Cardiac muscle cell (in vitro differentiated cells and primary cell): Measurements from ENCODE around the gene COG4. TPM values are rescaled to one million over a fixed set of nuclear protein-coding genes. Genes with fewer than 3 reads are reported as not detected.

Experiments
- DNase-seq, 2 donors: peaks; one replicate each; pipeline versions ENCODE4 v3.0.0 to v3.0.0-alpha.2; 2010 to 2017; ENCODE audit warnings: low read depth in 1 of 2, low spot score in 1 of 2
- H3K27ac ChIP-seq: fragments of 200-600 bp; sonication (generic); 2 replicates; pipeline ENCODE4 v1.5.1; 2016
- H3K27me3 ChIP-seq: fragments of 200-600 bp; sonication (generic); 2 replicates; pipeline ENCODE4 v1.6.0; 2016; ENCODE audit warnings: control low read depth
- H3K36me3 ChIP-seq: fragments of 200-600 bp; sonication (generic); 2 replicates; pipeline ENCODE4 v1.5.1; 2016; ENCODE audit warnings: control low read depth
- H3K4me1 ChIP-seq: fragments of 200-600 bp; sonication (generic); 2 replicates; pipeline ENCODE4 v1.8.1; 2017; ENCODE audit warnings: low read depth, mild to moderate bottlenecking, mixed run types
- H3K4me3 ChIP-seq: fragments of 200-600 bp; sonication (generic); 2 replicates; pipeline ENCODE4 v1.5.1; 2016; ENCODE audit warnings: mild to moderate bottlenecking
- H3K9me3 ChIP-seq: fragments of 200-600 bp; sonication (generic); 2 replicates; pipeline ENCODE4 v1.5.1; 2017; ENCODE audit warnings: low read depth, mild to moderate bottlenecking, control low read depth
- CTCF ChIP-seq: IDR thresholded peaks from 2 replicates; pipeline ENCODE4 v1.5.1; 2012; ENCODE audit warnings: low read depth, mild to moderate bottlenecking, low read length
- polyA plus RNA-seq: library from polyadenylated mRNA; unstranded; fragments of >200 nt; fragmentation: Nextera tagmentation; extraction: Ambion mirVana; gene quantifications from 2 replicates; pipeline ENCODE4 v1.2.1, GENCODE V29; 2016
- total RNA-seq: library from RNA; depleted of rRNA; stranded (reverse); fragments of >200 nt; gene quantifications from 2 replicates; pipeline ENCODE4 v1.2.3, GENCODE V29; 2016

The COG4 gene
- total and polyA plus RNA-seq, 2 experiments from 2014 or later, result 67.6 to 77.3 TPM

GRCh38 chr16:70556063-70556462, 32.7 kb upstream of the COG4 start:
- Histone ChIP-seq H3K27me3 (no peaks in the 10 kb centered on the region), H3K36me3 (peaks cover 80% of the 10 kb centered on the region)
- no peak for TF ChIP-seq CTCF

GRCh38 chr16:70553645-70554044, 30.3 kb upstream of the COG4 start:
- peak in 1 of 2 donors; percentile 75 for DNase-seq
- peaks cover 6% of the 10 kb centered on the region for H3K4me1 ChIP-seq
- no peaks in the 10 kb centered on the region for H3K27me3 ChIP-seq
- H3K27ac ChIP-seq, result no peak overlapping the region
- H3K4me3 ChIP-seq, result no peak overlapping the region
- TF ChIP-seq CTCF, result no peak
- H3K9me3 ChIP-seq, result no peaks in the 10 kb centered on the region
- H3K36me3 ChIP-seq, result peaks cover 77% of the 10 kb centered on the region

More at GRCh38 chr16:70556063-70556462, 32.7 kb upstream of the COG4 start:
- H3K9me3 ChIP-seq, result no peaks in the 10 kb centered on the region
- no peaks in the 10 kb centered on the region for H3K4me1 ChIP-seq
- H3K4me3 ChIP-seq, result no peak overlapping the region
- no peak for DNase-seq
- no peak overlapping the region for H3K27ac ChIP-seq

GRCh38 chr16:70552675-70553074, 29.3 kb upstream of the COG4 start:
- no peaks in the 10 kb centered on the region for H3K27me3 ChIP-seq
- no peak for DNase-seq
- H3K4me1 ChIP-seq, result peaks cover 6% of the 10 kb centered on the region
- H3K36me3 ChIP-seq, result peaks cover 77% of the 10 kb centered on the region
- H3K4me3 ChIP-seq, result no peak overlapping the region
- no peak for TF ChIP-seq CTCF
- H3K9me3 ChIP-seq, result no peaks in the 10 kb centered on the region
- no peak overlapping the region for H3K27ac ChIP-seq

- no peak overlapping the region for H3K27ac ChIP-seq
- no peak for TF ChIP-seq CTCF
- H3K4me1 ChIP-seq, result peaks cover 6% of the 10 kb centered on the region
- H3K27me3 ChIP-seq, result no peaks in the 10 kb centered on the region
- peaks cover 76% of the 10 kb centered on the region for H3K36me3 ChIP-seq
- H3K4me3 ChIP-seq, result no peak overlapping the region
- no peak for DNase-seq
- no peaks in the 10 kb centered on the region for H3K9me3 ChIP-seq
Measured at GRCh38 chr16:70551788-70552187, 28.4 kb upstream of the COG4 start.

GRCh38 chr16:70550082-70550481, 26.7 kb upstream of the COG4 start:
- H3K27me3 ChIP-seq, result no peaks in the 10 kb centered on the region
- peaks cover 6% of the 10 kb centered on the region for H3K4me1 ChIP-seq
- DNase-seq, result no peak
- no peak overlapping the region for H3K4me3 ChIP-seq
- H3K36me3 ChIP-seq, result peaks cover 76% of the 10 kb centered on the region
- no peak for TF ChIP-seq CTCF
- peak overlapping the region; percentile 47 for H3K27ac ChIP-seq
- H3K9me3 ChIP-seq, result no peaks in the 10 kb centered on the region

GRCh38 chr16:70548936-70549335, 25.6 kb upstream of the COG4 start:
- no peaks in the 10 kb centered on the region for H3K9me3 ChIP-seq
- peaks cover 76% of the 10 kb centered on the region for H3K36me3 ChIP-seq
- no peaks in the 10 kb centered on the region for H3K27me3 ChIP-seq
- no peak overlapping the region for H3K27ac ChIP-seq
- no peak overlapping the region for H3K4me3 ChIP-seq
- H3K4me1 ChIP-seq, result peaks cover 6% of the 10 kb centered on the region
- no peak for TF ChIP-seq CTCF
- DNase-seq, result no peak
